ENCODE measurements around the gene DAAM2. TPM values are rescaled to one million over a fixed set of nuclear protein-coding genes. Genes with fewer than 3 reads are reported as not detected.

Gene DAAM2
- polyA plus RNA-seq, 1 experiment: 60.6 TPM

GRCh38 chr6:39876111-39876510 is 83.9 kb downstream of the DAAM2 start:
- CTCF ChIA-PET: interaction anchor here (4.1 kb wide), 1 partner anchor 11 kb away, joined by 40 read pairs; no protein-coding TSS in a partner anchor
- no peak for TF ChIP-seq CTCF (IDR thresholded peaks at IDR 0.05; ENCODE audit: insufficient read depth, low read depth, low read length)
- no peak overlapping the region for H3K4me3 ChIP-seq (ENCODE audit: low read depth, low read length)
- peaks cover 35% of the 10 kb centered on the region for H3K36me3 ChIP-seq (ENCODE audit: control insufficient read depth, insufficient read depth, low read length)
- POLR2A ChIA-PET: no interaction called here
- no peaks in the 10 kb centered on the region for H3K27me3 ChIP-seq (ENCODE audit: control insufficient read depth, insufficient read depth, low read length)
- DNase-seq (ENCODE audit: low read depth): no peak

- CTCF ChIA-PET: interaction anchor here (0.6 to 4.1 kb wide), 2 partner anchors 11 to 21 kb away, joined by 3 to 40 read pairs; no protein-coding TSS in a partner anchor
- no peak for TF ChIP-seq CTCF (IDR thresholded peaks at IDR 0.05; ENCODE audit: insufficient read depth, low read depth, low read length)
Observed at GRCh38 chr6:39876826-39877225, 84.7 kb downstream of the DAAM2 start.

GRCh38 chr6:39879535-39879934 is 87.4 kb downstream of the DAAM2 start:
- no peak for DNase-seq (ENCODE audit: low read depth)
- no peak for TF ChIP-seq CTCF (IDR thresholded peaks at IDR 0.05; ENCODE audit: insufficient read depth, low read depth, low read length)
- ChIA-PET POLR2A (no interaction called here), CTCF (interaction anchor here (1.5 to 1.9 kb wide), 2 partner anchors 14 to 36 kb away, joined by 6 to 10 read pairs; no protein-coding TSS in a partner anchor)
- H3K36me3 ChIP-seq (ENCODE audit: control insufficient read depth, insufficient read depth, low read length): peaks cover 26% of the 10 kb centered on the region
- H3K4me3 ChIP-seq (ENCODE audit: low read depth, low read length): no peak overlapping the region
- H3K27me3 ChIP-seq (ENCODE audit: control insufficient read depth, insufficient read depth, low read length): no peaks in the 10 kb centered on the region

More at GRCh38 chr6:39876826-39877225, 84.7 kb downstream of the DAAM2 start:
- H3K27me3 ChIP-seq (ENCODE audit: control insufficient read depth, insufficient read depth, low read length): no peaks in the 10 kb centered on the region
- DNase-seq (ENCODE audit: low read depth): no peak
- H3K36me3 ChIP-seq (ENCODE audit: control insufficient read depth, insufficient read depth, low read length): peaks cover 32% of the 10 kb centered on the region
- POLR2A ChIA-PET: no interaction called here
- H3K4me3 ChIP-seq (ENCODE audit: low read depth, low read length): no peak overlapping the region

- Histone ChIP-seq H3K27me3 (ENCODE audit: control insufficient read depth, insufficient read depth, low read length) (no peaks in the 10 kb centered on the region), H3K4me3 (ENCODE audit: low read depth, low read length) (no peak overlapping the region), H3K36me3 (ENCODE audit: control insufficient read depth, insufficient read depth, low read length) (peaks cover 22% of the 10 kb centered on the region)
- no peak for TF ChIP-seq CTCF (IDR thresholded peaks at IDR 0.05; ENCODE audit: insufficient read depth, low read depth, low read length)
- ChIA-PET POLR2A (no interaction called here), CTCF (interaction anchor here (0.8 to 3.0 kb wide), 5 partner anchors 8 to 76 kb away, joined by 3 to 16 read pairs (median 6); no protein-coding TSS in a partner anchor)
- no peak for DNase-seq (ENCODE audit: low read depth)
Observed at GRCh38 chr6:39880594-39880993, 88.4 kb downstream of the DAAM2 start.

- peaks cover 20% of the 10 kb centered on the region for H3K36me3 ChIP-seq (ENCODE audit: control insufficient read depth, insufficient read depth, low read length)
- ChIA-PET POLR2A (interaction anchor here (0.6 kb wide), 1 partner anchor 9 kb away, joined by 7 read pairs; no protein-coding TSS in a partner anchor), CTCF (interaction anchor here (0.9 to 3.0 kb wide), 7 partner anchors 10 to 61 kb away, joined by 3 to 16 read pairs (median 4); no protein-coding TSS in a partner anchor)
- no peak for TF ChIP-seq CTCF (IDR thresholded peaks at IDR 0.05; ENCODE audit: insufficient read depth, low read depth, low read length)
- H3K4me3 ChIP-seq (ENCODE audit: low read depth, low read length): no peak overlapping the region
- no peaks in the 10 kb centered on the region for H3K27me3 ChIP-seq (ENCODE audit: control insufficient read depth, insufficient read depth, low read length)
- DNase-seq (ENCODE audit: low read depth): no peak
Observed at GRCh38 chr6:39881851-39882530, 89.8 kb downstream of the DAAM2 start.

Measured in BJ (cell line).